Muscle of leg (tissue), 3 donors: ENCODE results near the gene LOC128125822.
"Not testable (repeated sequence)": the region's sequence is repeated elsewhere in the genome, so short reads cannot be mapped to it uniquely, and the experiment has no call there.

ENCODE experiments used
- DNase-seq: peaks from one replicate; pipeline ENCODE4 v3.0.0; 2013
- H3K27ac ChIP-seq: one replicate; pipeline ENCODE4 v1.5.1; 2013; ENCODE audit warnings: mild to moderate bottlenecking, low read length, control low read depth
- H3K27me3 ChIP-seq: one replicate; pipeline ENCODE4 v1.6.1; 2013; ENCODE audit warnings: low read length; ENCODE audit not compliant: control insufficient read depth, insufficient read depth
- H3K36me3 ChIP-seq: one replicate; pipeline ENCODE4 v1.6.1; 2013; ENCODE audit warnings: low read length; ENCODE audit not compliant: control insufficient read depth, insufficient read depth
- H3K4me1 ChIP-seq: one replicate; pipeline ENCODE4 v1.6.1; 2013; ENCODE audit warnings: low read length; ENCODE audit not compliant: control insufficient read depth, insufficient read depth
- H3K4me3 ChIP-seq: one replicate; pipeline ENCODE4 v1.5.1; 2013; ENCODE audit warnings: low read length, control low read depth
- H3K9me3 ChIP-seq: replicated peaks from 2 replicates; pipeline ENCODE4 v1.6.1; 2013; ENCODE audit warnings: low read depth, low read length; ENCODE audit not compliant: control insufficient read depth
- WGBS: methylation state at CpG from one replicate; pipeline ENCODE4 v1.1.5; 2013; ENCODE audit warnings: missing lambda C conversion rate; ENCODE audit not compliant: insufficient coverage; 5-methylcytosine and 5-hydroxymethylcytosine counted together

The LOC128125822 gene

DNA sequence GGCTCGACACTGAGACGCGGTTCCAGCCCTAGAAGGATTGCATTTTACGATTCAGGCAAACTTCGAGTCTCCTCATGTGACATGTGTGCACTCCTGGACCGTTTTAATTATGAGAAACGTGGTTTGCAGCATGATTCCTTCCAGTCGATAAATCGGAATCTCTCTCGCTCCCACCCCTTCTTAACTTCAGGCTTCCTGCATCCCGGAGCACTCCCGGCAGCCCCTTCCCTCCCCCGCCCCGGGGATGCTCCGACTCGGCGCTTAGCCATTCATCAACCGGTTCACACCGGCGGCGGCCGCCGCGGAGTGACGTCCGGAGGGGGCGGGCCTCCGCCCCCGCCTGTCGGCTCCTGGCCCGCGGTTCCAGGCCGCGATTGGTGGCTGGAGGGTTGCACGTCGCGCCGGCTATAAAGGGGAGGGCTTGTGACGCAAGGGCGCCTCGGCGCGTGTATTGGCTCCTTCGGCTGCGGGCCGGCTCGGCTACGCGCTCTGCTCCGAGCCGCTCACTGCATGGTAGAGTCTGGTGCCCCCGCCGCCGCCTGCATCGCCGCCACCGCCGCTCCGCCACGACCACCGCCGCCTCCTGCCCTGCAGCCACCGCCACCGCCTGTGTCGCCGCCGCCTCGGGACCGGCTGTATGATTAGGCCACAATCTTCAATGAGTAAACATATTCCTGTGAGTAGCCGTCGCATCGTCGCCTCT is at the start of gene LOC128125822, which contains the start of gene PTP4A1:
Gene LOC128125822 (plus strand): TSS at position 437 of the 703 bp plus-strand sequence.
Gene PTP4A1 (plus strand): TSS at position 437 of the 703 bp plus-strand sequence. CDS start 4,401 bp downstream, outside the sequence.
- peak within 1 kb of the TSS; percentile 87 for H3K4me3 ChIP-seq
- H3K27ac ChIP-seq: peak within 1 kb of the TSS; percentile 98
- H3K4me1 ChIP-seq: peaks cover 7% of the 10 kb centered on the region
- WGBS: 0% methylated on average over 73 of the region's 73 CpGs
- no peaks in the 10 kb centered on the region for H3K27me3 ChIP-seq
- DNase-seq: peak; percentile 99
- H3K9me3 ChIP-seq: no peaks in the 10 kb centered on the region
- H3K36me3 ChIP-seq: peaks cover 3% of the 10 kb centered on the region

DNA sequence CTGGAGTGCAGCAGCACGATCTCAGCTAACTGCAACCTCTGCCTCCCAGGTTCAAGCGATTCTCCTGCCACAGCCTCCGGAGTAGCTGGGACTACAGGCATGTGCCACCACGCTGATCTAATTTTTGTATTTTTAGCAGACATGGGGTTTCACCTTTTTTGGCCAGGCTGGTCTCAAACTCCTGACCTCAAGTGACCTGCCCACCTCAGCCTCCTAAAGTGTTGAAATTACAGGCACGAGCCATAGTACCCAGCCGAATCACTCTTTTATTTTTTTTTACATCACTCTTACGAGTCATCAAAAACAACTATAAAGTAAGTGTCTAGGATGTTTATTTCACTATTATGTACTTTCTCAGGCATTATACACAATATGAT is 49.4 kb upstream of the LOC128125822 start:
- H3K36me3 ChIP-seq, H3K27ac ChIP-seq, H3K27me3 ChIP-seq, DNase-seq, H3K9me3 ChIP-seq, H3K4me3 ChIP-seq, H3K4me1 ChIP-seq: not testable (repeated sequence)
- WGBS: 95% methylated on average over 4 of the region's 7 CpGs

DNA sequence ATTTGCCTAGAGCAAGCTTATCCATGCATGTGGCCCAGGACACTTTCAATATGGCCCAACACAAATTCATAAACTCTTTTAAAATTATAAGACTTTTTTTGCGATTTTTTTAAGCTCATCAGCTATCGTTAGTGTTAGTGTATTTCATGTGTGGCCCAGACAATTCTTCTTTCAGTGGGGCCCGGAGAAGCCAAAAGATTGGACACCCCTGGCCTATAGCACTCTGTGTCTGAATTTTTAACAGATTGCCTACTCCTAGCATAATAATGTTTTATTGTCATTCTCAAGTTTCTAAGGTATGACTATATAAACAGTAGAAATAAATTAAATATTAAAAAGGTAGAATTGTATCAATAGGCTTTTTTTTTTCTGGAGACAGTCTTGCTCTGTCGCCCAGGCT is 48.6 kb upstream of the LOC128125822 start:
- WGBS: no CpG with 5 or more reads among the region's 4 CpGs
- no peak for DNase-seq
- no peaks in the 10 kb centered on the region for H3K4me1 ChIP-seq
- no peak overlapping the region for H3K4me3 ChIP-seq
- H3K36me3 ChIP-seq: no peaks in the 10 kb centered on the region
- no peaks in the 10 kb centered on the region for H3K9me3 ChIP-seq
- H3K27ac ChIP-seq: no peak overlapping the region
- H3K27me3 ChIP-seq: no peaks in the 10 kb centered on the region

DNA sequence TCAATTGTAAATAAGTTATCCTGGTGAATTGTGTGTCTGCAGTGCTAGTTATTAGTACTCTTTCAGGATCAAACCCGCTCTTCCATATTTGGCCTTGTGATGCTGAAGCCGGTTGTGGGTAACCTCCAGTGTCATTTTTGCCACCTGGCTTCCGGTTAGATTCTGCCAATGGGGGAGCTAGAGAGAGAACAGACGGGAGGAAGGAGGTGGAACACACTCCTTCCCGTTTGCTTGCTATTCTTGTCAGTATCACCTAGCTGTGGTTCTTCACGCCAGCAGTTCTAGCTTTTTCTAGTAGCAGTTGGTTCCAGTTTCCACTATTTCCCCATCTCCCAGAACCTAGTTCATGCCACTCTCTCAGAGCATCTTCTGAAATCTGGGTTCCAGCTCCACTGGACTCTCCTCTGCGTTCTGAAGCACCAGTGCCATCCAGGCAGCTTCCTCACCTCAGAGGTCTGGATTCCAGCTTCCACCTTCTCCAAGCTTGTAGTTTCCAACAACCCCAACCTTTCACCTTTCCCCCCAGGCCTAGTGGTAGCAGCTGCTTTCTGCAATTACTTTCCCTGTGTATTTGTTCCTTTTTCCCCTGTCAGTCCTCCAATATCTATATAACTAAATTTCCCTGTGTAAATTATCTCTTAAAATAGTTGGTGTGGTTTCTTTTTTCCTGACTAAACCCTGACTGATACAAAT is 46.9 kb upstream of the LOC128125822 start:
- no peaks in the 10 kb centered on the region for H3K36me3 ChIP-seq
- no peak overlapping the region for H3K27ac ChIP-seq
- no peaks in the 10 kb centered on the region for H3K27me3 ChIP-seq
- no peaks in the 10 kb centered on the region for H3K4me1 ChIP-seq
- no peaks in the 10 kb centered on the region for H3K9me3 ChIP-seq
- WGBS: 59% methylated on average over 5 of the region's 7 CpGs
- no peak for DNase-seq
- H3K4me3 ChIP-seq: no peak overlapping the region

DNA sequence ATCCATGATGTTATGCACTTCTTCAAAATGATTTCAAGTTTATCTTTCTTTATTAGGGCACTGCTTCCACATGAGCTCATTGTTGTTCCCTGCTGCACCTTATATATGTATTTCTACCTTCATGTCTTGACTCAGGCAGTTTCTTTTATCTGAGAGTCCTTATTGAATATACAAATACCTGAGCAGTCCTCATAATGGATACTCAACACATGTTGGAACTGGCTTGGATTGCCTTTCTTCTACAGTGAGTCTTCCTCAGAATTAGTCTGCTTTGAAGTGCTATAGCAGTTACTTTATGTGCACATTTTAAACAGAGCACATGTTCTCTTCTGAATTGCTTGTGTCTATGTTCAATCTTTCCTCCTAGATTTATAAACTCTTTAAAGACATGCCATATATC is 45.3 kb upstream of the LOC128125822 start:
- DNase-seq: no peak
- Histone ChIP-seq H3K9me3 (no peaks in the 10 kb centered on the region), H3K27ac (no peak overlapping the region), H3K36me3 (no peaks in the 10 kb centered on the region), H3K4me1 (no peaks in the 10 kb centered on the region), H3K4me3 (no peak overlapping the region), H3K27me3 (no peaks in the 10 kb centered on the region)

DNA sequence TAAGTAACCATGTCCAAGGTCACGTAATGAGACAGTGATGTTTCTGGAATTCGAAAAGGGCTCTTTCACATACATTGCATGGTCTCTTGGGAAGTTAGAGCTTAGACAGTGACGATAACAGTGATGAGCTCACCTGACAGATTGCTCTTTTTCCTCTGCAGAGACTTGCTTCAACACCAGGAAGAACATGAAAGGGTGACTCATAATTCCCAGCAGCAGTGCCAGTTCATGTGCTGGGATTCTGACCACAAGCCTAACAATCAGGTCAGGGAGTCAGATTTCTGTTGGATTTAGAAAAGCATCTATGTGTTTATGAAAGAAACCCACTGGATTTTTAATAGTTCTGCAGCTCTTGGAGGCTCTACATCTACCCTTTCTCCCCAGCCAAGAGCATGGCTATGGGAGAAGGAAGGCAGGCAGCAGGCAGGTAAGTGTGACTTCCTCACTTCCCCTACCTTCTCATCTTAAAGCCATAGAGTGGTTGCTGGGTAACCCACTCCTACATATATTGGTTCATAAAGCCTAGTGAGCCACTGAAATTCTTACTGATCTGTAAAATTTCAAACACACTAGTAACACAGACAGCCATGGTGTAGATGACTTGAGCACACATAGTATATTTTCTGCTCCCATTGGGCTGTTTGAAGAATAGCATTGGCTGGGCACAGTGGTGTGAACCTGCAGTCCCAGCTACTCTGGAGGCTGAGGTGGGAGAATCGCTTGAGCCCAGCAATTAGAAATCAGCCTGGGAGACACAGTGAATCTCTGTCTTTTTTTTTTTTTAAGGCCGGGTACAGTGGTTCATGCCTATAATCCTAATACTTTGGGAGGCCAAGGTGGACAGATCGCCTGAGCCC is 44.4 kb upstream of the LOC128125822 start:
- 72% methylated on average over 3 of the region's 6 CpGs for WGBS
- H3K4me1 ChIP-seq: no peaks in the 10 kb centered on the region
- no peak overlapping the region for H3K27ac ChIP-seq
- DNase-seq: peak; percentile 59
- H3K4me3 ChIP-seq: no peak overlapping the region
- H3K27me3 ChIP-seq: no peaks in the 10 kb centered on the region
- H3K36me3 ChIP-seq: no peaks in the 10 kb centered on the region
- H3K9me3 ChIP-seq: no peaks in the 10 kb centered on the region

DNA sequence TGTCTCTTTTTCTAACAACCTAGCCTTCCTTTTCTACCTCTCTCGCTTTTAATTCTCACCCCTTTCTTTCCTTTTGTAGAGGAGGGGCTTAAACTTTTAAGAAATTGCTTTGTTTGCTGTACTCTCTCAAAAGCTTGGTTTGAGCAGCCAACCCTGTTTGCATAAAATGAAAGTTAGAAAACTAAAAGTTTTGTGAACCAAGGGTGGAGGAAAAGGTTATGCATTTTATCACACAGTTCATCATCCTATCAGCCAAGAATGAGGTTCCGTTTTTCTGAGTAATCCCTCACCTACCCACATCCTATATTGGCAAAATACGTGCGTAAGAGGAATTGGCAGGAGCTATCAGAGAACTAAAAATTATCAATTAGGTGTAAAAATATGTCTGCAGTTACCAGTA is 42.8 kb upstream of the LOC128125822 start:
- Histone ChIP-seq H3K4me3 (no peak overlapping the region), H3K9me3 (no peaks in the 10 kb centered on the region), H3K27ac (no peak overlapping the region), H3K27me3 (no peaks in the 10 kb centered on the region), H3K36me3 (no peaks in the 10 kb centered on the region), H3K4me1 (no peaks in the 10 kb centered on the region)
- WGBS: no CpG with 5 or more reads among the region's 4 CpGs
- no peak for DNase-seq

DNA sequence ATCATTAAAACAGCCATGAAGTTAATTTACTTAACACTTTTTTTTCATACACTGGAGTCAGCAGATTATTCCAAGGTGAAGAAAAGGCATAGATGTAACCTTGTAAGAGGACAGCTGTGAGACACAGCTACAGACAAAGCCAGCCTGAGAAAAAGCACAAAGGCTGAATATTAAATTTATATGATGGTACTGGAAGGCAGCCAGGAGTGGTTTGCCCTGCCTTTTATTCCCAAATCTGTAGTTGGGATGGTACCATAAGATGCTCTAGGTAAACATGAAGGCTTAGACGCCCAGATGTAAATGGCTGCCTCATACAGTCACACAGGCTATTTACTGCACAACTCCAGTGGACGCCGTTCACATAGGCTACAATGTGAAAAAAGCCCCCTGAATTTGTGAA is 42.1 kb upstream of the LOC128125822 start:
- no peak overlapping the region for H3K27ac ChIP-seq
- H3K9me3 ChIP-seq: no peaks in the 10 kb centered on the region
- no peaks in the 10 kb centered on the region for H3K36me3 ChIP-seq
- no peaks in the 10 kb centered on the region for H3K27me3 ChIP-seq
- no peak for DNase-seq
- no peaks in the 10 kb centered on the region for H3K4me1 ChIP-seq
- no CpG with 5 or more reads among the region's 3 CpGs for whole genome bisulfite sequencing
- H3K4me3 ChIP-seq: no peak overlapping the region

DNA sequence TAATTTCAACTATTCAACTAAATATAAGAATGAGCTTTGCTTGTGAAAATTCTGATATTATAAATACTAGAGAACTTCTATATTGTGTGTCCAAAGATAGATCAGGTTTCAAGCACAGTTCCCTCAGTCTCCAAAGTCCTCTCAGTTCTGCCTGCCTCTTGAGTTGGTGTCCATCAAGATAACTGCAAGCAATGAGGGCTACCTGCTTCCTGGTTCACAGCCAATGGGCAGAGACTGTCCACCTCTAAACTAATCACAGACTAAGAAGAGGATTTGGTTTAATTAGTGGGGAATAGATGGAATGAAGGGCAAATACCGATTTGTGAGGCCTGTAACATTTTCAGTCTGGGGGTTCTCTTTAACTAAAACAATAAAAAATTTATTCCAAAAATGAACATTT is 41.3 kb upstream of the LOC128125822 start:
- no peak overlapping the region for H3K4me3 ChIP-seq
- H3K9me3 ChIP-seq: no peaks in the 10 kb centered on the region
- H3K27ac ChIP-seq: no peak overlapping the region
- H3K27me3 ChIP-seq: no peaks in the 10 kb centered on the region
- WGBS: no CpG with 5 or more reads among the region's 1 CpG
- no peaks in the 10 kb centered on the region for H3K4me1 ChIP-seq
- no peaks in the 10 kb centered on the region for H3K36me3 ChIP-seq
- no peak for DNase-seq

DNA sequence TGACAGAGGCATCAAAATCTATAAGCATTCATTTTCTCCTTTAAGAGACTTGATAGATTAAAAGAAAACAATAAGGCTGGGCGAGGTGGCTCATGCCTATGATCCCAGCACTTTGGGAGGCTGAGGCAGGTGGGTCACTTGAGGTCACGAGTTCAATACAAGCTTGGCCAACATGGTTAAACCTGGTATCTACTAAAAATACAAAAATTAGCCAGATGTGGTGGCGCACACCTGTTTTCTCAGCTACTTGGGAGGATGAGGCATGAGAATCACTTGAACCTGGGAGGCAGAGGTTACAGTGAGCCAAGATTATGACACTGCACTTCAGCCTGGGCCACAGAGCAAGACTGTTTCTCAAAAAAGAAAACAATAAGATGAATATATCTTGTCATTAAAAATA is 39.3 kb upstream of the LOC128125822 start:
- WGBS: no CpG with 5 or more reads among the region's 3 CpGs
- Histone ChIP-seq H3K27ac (no peak overlapping the region), H3K36me3 (no peaks in the 10 kb centered on the region), H3K4me3 (no peak overlapping the region), H3K27me3 (no peaks in the 10 kb centered on the region), H3K4me1 (no peaks in the 10 kb centered on the region), H3K9me3 (no peaks in the 10 kb centered on the region)
- no peak for DNase-seq
